ENCODE data around the gene ZNF691. TPM values are rescaled to one million over a fixed set of nuclear protein-coding genes. Genes with fewer than 3 reads are reported as not detected.

The ZNF691 gene
- total and polyA plus RNA-seq, 2 donors (not counting 3 experiments of a cell fraction or from before 2014, with no cell fraction given), result 6.6 to 6.9 TPM

DNA sequence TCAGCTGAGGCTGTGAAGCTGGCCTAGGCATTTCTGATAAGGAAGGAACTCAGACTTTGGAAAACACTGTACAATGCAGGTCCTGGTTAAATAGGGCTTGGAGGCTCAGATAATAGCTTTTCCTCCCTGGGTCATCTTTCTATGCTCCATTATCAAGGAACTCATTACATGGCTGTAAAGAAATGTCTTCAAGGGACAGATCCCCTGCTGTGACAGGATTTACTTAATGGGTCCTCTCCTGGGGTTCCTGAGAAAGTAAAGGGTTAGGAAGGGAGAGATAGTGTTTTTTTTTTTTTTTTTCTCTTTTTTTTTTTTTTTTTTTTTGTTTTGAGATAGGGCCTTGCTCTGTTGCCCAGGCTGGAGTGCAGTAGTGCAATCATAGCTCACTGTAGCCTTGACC lies 15.1 kb upstream of the ZNF691 start:
- POLR2A ChIA-PET, result interaction anchor here (0.6 to 1.2 kb wide), 2 partner anchors 12 to 14 kb away, joined by 4 read pairs; partner anchors contain the start of genes ERMAP and SVBP
- Histone ChIP-seq H3K9me1 (replicated peaks; ENCODE audit: control insufficient read depth, extremely low read depth, insufficient read depth, low read length) (no peaks in the 10 kb centered on the region), H3K9ac (replicated peaks; ENCODE audit: extremely low read depth, insufficient read depth, low read length) (no peak overlapping the region), H2AFZ (ENCODE audit: low read depth, low read length) (no peak overlapping the region), H3K27ac (ENCODE audit: insufficient read depth, low read depth, low read length) (no peak overlapping the region), H3K4me3 (replicated peaks in 1 of 3; ENCODE audit: insufficient read depth in 1 of 3, low read depth in 1 of 3, low read length in 3 of 3) (no peak overlapping the region), H3K4me2 (ENCODE audit: insufficient read depth, low read length) (no peak overlapping the region), H3K36me3 (ENCODE audit: control insufficient read depth in 2 of 2, extremely low read depth in 1 of 2, insufficient read depth in 2 of 2, low read length in 2 of 2) (no peaks in the 10 kb centered on the region), H3K4me1 (ENCODE audit: control insufficient read depth, extremely low read depth, insufficient read depth, low read length) (no peaks in the 10 kb centered on the region), H3K27me3 (ENCODE audit: control insufficient read depth in 2 of 2, insufficient read depth in 2 of 2, low read length in 2 of 2) (no peaks in the 10 kb centered on the region), H4K20me1 (replicated peaks; ENCODE audit: control insufficient read depth, extremely low read depth, insufficient read depth, low read length) (no peaks in the 10 kb centered on the region), H3K9me3 (replicated peaks; ENCODE audit: control insufficient read depth, insufficient read depth, low read length) (no peaks in the 10 kb centered on the region), H3K79me2 (ENCODE audit: control insufficient read depth, insufficient read depth, low read length) (no peaks in the 10 kb centered on the region)
- CTCF ChIA-PET, result interaction anchor here (1.0 to 1.2 kb wide), 3 partner anchors 15 to 82 kb away, joined by 3 to 5 read pairs (median 3); partner anchors contain the start of gene ZNF691
- dilution Hi-C loops (cut with MboI; ENCODE audit: extremely low pct_ligation_motif_present, low sequenced_read_pairs), result no loop called here
- no peak for TF ChIP-seq POLR2AphosphoS5 (IDR thresholded peaks at IDR 0.05; ENCODE audit: insufficient read depth, low read depth, low read length)
- no peak for TF ChIP-seq MAX (IDR thresholded peaks at IDR 0.05; ENCODE audit: insufficient read depth, insufficient read length)
- TF ChIP-seq GATA2 (IDR thresholded peaks at IDR 0.05; ENCODE audit: insufficient read depth, insufficient read length, low read depth, low read length), result no peak
- TF ChIP-seq JUN (IDR thresholded peaks at IDR 0.05; ENCODE audit: borderline replicate concordance, insufficient read depth, insufficient read length, low read depth), result no peak
- no peak for TF ChIP-seq POLR2A (IDR thresholded peaks at IDR 0.05; ENCODE audit: low read depth, low read length)
- no peak for TF ChIP-seq CTCF (IDR thresholded peaks at IDR 0.05; ENCODE audit: extremely low read depth in 1 of 2, insufficient read depth in 1 of 2, low read depth in 1 of 2, low read length in 2 of 2)
- TF ChIP-seq EZH2 (IDR thresholded peaks at IDR 0.05; ENCODE audit: borderline replicate concordance, low read depth, low read length, severe bottlenecking), result no peak
- no peak for TF ChIP-seq MYC (IDR thresholded peaks at IDR 0.05; ENCODE audit: low read depth, low read length)
- no peak for TF ChIP-seq FOS (IDR thresholded peaks at IDR 0.05; ENCODE audit: borderline replicate concordance, insufficient read depth, low read length)
- intact Hi-C loops (cut with micrococcal nuclease), result no loop called here
- BruUV-seq (replicated peaks), result no TSS peak
- DNase-seq (ENCODE audit: low read depth, low spot score), result no peak
- no peak for FAIRE-seq

Data from endothelial cell of umbilical vein (primary cell).